ENCODE measurements around the gene SPACDR.

The SPACDR gene

DNA sequence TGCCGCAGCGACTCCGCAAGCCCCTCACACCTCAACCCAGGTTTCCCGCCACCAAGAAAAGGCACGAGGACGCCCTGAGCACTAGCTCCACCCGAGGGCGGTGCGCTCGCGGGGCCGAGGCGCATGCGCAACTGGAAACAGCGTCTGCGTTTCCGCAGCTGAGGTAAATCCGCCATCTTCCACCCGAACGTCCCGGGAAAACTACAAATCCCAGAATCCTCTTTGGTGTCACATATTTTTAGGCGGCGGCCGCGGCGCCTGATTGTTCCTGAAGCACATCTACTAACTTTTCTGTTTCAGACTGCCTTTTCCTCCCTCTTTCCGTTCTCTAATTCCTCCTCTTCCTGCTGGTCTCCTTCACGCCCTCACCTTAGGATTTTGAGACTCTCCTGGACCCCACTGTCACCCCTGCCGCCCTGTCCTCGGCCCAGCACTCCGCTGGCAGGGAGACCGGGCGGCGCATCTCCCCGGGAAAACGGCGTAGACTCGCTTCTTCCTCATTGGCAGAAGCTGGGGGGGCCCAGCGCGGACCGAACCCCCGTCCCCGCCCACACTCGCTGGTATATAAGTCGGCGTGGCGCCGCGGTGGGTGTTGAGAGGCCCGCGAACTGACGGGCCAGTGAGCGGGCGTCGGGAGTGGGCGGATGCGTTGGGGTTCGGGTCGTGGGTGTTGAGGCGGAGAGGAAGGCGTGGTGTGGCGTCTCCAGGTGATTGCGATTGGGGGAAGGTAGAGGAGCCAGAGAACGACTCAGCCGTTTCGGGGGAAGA lies 35.7 kb downstream of the SPACDR start, which contains the start of gene ZCWPW1:
TSS of gene ZCWPW1 (minus strand) at position 505 of the 768 bp plus-strand sequence. CDS start 8,054 bp downstream, outside the sequence.
- DNase-seq (ENCODE audit: low read depth, low spot score): peak; percentile 96
- peak within 1 kb of the TSS; percentile 69 for H3K4me3 ChIP-seq (ENCODE audit: low read length)

DNA sequence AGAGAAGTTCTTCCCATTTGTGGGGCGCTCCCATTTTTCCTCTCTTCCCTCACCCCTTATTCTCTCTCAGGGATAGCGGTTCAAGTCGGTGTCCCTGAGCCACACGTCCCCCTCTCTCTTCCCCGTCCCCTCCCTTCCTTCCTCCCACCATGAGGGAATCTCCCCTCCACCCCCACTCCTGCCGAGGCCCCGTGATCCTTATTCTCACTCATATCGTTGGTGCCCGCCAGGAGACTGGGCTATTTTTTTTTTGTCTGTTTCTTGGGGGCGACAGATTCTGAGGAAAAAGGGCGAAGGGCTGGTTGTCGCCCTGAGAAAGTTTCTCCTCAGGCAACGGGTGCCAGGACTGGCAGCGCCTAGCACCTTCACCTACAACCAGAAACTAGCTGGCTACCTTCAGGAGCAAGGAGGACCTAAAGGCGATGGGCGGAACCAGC lies 36.3 kb downstream of the SPACDR start:
- H3K4me3 ChIP-seq (ENCODE audit: low read length): no peak overlapping the region
- no peak for DNase-seq (ENCODE audit: low read depth, low spot score)

DNA sequence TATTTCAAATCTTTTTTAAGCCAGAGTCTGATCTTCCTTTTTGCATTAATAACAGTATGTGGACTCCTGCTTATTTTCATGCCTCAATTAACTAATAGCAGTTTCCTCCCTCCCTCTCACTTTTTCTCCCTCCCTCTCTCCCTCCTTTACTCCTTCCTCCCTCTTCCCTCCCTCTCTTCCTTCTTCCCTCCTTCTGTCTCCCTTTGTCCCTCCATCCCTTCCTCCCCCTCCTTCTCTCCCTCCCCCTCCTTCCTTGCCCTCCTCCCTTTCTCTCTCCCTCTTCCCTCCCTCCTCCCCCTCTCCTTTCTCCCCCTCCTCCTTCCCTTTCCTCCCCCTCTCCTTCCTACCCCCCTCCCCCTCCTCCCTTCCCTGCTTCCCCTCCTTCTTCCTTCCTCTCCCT lies 37.5 kb downstream of the SPACDR start:
- no peak overlapping the region for H3K4me3 ChIP-seq (ENCODE audit: low read length)
- DNase-seq (ENCODE audit: low read depth, low spot score): no peak

DNA sequence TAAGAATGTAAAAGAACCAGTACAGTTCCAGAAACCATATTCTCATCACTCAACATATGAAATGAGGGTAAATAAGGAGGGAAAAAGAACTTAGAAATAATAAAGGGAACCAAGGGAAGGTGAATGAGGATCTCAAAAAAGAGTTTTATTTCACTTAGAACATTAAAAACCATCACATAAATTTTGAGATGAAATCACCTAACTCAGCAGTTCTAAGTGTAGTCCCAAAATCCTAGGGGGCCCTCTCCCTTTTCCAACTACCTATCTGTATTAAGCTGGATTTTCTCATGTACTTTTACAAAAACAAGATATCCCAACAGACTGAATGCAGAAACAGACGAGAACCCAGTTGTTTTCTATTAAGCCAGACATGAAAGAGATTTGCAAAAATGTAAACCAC lies 38.7 kb downstream of the SPACDR start:
- H3K4me3 ChIP-seq (ENCODE audit: low read length): no peak overlapping the region
- DNase-seq (ENCODE audit: low read depth, low spot score): no peak

DNA sequence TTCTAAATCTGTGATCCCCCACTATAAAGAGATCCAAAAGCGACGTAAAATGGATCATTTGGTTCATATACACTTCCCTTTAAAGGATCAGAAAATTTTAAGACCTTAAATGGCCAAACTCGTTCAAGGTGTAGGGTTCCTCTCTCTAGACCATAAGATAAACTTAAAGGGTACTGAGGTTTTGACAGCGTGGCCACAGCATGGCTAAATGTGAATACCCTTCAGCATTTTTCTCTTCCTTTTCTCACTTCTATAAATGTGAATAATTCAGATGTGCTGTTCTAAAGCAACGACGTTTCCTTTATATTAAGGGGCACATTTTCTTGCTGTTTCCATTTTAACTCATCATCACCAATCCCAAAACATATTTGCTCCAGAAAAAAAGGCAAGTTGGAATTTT lies 40.7 kb downstream of the SPACDR start:
- no peak overlapping the region for H3K4me3 ChIP-seq (ENCODE audit: low read length)
- no peak for DNase-seq (ENCODE audit: low read depth, low spot score)

DNA sequence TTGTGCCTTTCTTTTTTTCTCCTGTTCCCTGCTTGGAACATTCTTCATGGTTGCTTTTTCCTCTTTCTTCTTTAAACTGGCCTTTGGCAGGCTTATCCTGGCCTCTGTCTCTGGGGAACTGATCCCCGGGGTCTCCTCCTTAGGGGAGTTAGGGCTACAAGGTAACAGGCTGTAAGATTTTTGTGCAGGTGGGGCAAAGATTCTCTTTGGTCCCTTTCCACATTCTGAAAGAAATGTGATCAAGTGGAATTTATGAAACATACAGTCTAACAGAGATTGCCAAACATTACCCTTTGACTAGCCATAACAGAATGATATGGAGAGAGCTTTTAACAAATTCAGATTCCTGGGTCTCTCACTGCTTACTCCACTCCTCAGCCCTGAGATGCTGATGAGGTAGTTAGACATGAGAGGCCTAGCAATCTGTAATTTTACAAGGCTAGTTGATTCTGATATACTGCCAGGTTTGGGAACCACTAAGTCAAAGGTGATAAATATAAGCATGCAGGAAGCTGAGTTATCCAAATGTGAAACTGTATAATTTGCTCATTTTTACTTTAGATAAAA lies 44.3 kb downstream of the SPACDR start:
- no peak overlapping the region for H3K4me3 ChIP-seq (ENCODE audit: low read length)
- DNase-seq (ENCODE audit: low read depth, low spot score): no peak

DNA sequence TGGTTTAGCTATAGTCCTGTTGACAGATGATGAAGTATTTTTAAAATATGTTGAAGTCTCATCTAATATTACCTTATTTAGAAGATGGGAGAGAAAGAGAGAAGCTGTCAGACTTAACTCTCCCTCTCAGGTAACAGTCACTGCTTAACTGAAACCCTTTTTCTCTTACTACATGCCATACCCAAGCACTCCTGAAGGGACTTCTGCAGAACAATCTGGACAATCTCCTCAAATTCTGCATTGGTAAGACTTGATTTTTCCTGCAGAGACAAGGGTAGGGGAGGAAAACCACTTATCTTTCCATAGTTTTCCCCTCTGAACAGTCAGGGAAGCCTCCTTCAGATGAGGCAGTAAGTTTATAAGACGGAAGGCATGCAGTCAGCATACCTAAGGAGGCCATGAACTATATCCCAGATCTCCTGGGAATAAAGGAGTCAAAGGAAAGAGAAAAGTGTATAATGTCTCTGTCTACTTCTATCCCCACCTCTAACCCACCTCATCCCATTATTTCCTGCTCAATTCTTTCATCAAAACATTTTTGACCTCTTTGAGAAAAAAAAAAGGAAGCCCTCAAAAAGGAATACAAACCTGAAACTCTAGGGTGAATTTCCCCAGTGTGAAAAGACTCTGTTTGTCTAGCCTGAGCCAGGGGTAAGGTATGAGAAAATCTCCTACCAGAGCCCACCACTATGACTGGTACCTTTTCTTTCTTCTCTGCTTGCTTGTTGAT lies 45.0 kb downstream of the SPACDR start:
- no peak overlapping the region for H3K4me3 ChIP-seq (ENCODE audit: low read length)
- no peak for DNase-seq (ENCODE audit: low read depth, low spot score)

DNA sequence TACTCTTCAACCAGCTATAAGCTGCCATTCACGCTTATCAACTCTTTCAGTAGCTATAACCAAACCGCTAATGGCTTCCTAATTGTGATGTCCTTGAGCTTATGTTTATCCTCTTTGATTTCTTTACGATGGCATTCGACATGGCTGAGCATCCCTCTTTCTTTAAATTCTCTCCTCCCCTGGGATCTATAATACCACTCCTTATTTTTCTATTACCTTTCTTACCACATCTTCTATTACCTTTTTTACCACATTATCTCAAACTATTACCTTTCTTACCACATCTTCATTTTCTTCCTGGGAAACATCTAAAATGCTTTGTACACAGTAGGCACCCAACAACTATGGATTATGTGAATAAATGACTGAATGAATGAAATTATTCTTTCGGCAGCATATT lies 48.6 kb downstream of the SPACDR start:
- DNase-seq (ENCODE audit: low read depth, low spot score): no peak
- no peak overlapping the region for H3K4me3 ChIP-seq (ENCODE audit: low read length)

DNA sequence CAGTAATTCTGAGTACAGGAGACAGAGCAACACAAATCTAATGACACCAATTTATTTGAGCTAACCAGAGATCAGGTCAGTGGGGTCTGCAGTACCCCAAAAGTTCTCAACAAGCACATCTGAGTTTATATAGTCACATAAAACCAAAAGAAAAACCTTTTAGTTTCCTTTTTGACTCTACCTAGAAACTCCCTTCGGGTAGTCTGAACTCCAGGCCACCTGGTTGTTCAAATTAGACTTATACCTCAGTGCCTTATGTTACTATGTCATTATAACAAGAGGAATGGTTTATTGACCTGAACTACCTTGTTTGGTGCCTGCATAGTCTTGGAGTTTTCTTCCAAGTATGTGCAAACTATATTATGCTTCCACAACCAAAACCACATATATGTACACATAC lies 50.2 kb downstream of the SPACDR start:
- DNase-seq (ENCODE audit: low read depth, low spot score): no peak
- no peak overlapping the region for H3K4me3 ChIP-seq (ENCODE audit: low read length)

DNA sequence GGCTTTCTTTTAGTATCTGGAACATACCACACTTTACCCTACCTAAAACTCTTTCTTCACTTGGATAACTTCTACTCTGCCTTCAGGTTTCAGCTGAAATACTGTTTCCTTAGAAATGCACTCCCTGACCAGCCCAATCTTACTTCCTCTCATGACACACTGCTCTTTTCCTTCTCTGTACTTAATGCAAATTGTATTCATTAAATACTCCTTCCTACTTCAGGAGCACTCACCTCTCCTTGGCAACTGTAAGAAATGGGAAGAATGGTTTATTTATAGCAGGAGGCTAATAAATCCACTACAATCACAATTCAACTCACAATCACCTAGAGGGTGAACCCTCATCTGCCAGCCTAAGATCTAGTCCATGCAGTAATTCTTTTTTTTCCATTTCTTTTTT lies 50.7 kb downstream of the SPACDR start:
- no peak overlapping the region for H3K4me3 ChIP-seq (ENCODE audit: low read length)
- no peak for DNase-seq (ENCODE audit: low read depth, low spot score)

DNA sequence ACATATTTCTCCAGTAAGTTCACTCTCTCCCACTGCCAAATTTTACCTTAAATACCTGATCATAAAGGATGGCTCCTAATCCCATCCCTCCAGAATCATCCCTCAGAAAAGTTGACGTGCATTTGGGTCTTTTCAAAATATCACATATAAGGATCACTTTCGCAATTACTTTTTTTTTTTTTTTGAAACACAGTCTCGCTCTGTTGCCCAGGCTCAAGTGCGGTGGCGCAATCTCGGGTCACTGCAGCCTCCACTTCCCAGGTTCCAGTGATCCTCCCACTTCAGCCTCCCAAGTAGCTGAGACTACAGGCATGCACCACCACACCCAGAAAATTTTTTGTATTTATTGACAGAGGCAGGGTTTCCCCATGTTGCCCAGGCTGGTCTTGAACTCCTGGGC lies 53.0 kb downstream of the SPACDR start:
- no peak overlapping the region for H3K4me3 ChIP-seq (ENCODE audit: low read length)
- DNase-seq (ENCODE audit: low read depth, low spot score): no peak

DNA sequence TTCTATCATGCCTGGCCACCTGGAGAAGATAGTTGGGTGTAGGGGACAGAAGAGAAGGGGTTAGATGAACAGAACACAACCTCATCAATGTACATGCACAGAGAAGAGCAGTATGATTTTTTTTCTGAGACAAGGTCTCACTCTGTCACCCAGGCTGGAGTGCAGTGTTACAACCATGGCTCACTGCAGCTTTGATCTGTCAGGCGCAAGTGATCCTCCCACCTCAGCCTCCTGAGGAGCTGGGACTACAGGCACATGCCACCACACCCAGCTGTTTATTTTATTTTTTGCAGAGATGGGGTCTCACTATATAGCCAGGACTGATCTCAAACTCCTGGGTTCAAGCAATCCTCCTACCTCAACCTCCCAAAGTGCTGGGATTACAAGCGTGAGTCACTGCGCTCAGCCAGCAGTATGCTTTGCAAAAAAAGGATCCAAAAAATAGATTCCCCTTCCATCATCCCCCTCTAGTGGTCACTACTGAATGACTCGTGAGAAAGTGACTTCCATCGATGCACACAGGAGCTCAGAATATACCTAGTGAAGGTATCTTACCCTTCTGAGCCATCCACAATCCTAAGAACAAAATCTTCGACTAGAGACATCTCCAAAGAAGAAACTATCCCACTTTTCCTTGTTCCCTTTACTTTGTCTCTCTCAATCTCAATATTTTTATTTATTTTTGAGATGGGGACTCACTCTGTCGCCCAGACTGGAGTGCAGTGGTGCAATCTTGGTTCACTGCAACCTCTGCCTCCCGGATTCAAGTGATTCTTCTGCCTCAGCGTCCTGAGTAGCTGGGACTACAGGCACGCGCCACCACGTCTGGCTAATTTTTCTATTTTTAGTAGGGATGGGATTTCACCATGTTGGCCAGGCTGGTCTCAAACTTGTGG lies 56.5 kb downstream of the SPACDR start:
- H3K4me3 ChIP-seq (ENCODE audit: low read length): no peak overlapping the region
- DNase-seq (ENCODE audit: low read depth, low spot score): peak; percentile 59

DNA sequence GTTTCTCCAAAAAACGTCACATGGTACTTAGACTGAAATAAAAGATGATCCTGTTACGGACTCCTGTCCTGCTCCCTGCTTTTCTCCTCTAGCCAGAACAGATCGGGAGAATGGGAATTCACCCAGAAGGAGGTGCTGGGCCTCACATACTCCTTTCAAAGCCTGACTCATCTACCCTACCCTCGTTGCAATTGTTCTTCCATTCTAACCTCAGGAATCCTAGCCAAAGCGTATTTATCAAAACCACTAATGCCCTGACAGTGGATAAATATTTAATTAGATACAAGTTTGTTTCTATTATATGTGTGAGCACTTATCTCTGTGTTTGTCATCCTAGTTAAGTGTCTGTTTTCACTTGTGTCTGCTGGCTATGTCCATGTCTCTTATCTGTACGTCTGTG lies 57.3 kb downstream of the SPACDR start:
- no peak for DNase-seq (ENCODE audit: low read depth, low spot score)
- no peak overlapping the region for H3K4me3 ChIP-seq (ENCODE audit: low read length)
